ENCODE measurements around the gene IRAK1.
"Not testable (repeated sequence)": the region's sequence is repeated elsewhere in the genome, so short reads cannot be mapped to it uniquely, and the experiment has no call there.

The IRAK1 gene

DNA sequence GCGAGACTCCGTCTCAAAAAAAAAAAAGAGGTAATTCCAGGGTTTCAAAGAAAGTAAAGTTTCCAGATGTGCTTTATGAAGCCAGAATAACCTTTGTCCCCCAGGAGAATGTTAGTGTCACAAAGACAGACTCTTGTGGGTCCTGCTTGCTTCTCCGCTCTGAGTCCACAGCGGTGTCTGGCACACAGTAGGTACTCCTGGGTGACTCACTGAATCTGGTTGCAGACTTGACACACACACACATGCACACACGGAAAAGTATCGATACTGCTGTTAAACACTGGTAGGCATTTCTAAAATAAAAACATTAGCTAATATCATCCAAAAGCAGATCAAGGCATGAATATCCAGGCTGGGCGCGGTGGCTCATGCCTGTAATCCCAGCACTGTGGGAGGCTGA is 24.2 kb downstream of the IRAK1 start:
- DNase-seq (ENCODE audit: low read depth in 2 of 2): no peak

DNA sequence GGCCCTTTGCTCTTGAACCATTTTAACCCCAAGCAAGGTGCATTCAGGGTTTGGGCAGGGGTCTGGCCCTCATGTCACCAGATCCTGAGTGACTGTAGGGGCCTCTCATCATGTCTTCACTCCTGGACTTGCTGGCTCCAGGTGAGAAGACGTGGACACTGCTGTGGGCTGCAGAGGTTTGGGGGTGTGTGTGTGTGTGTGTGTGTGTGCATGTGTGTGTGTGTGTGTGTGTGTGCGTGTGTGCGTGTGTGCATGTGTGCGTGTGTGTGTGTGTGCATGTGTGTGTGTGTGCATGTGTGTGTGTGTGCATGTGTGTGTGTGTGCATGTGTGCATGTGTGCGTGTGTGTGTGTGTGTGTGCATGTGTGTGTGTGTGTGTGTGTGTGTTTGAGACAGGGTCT is 25.3 kb downstream of the IRAK1 start:
- not testable (repeated sequence) for DNase-seq (ENCODE audit: low read depth in 2 of 2)

DNA sequence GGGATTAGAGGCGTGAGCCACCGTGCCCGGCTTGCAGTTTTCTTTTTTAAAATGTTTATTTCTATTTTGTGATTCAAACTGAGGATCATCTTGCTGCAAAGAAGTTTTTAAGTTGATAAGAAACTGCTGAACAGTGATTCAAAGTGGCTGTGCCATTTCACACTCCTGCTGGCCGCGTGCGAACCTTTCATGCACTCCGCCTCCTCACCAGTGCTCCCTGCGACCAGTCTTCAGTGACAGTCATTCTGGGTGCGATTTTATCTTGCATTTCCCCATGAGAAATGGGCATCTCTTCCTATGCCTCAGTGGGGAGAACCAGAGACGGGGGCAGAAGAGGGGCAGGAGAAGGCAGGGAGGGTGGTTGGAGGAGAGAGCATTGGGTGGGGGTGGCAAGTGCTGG is 25.7 kb downstream of the IRAK1 start:
- DNase-seq (ENCODE audit: low read depth in 2 of 2): no peak

DNA sequence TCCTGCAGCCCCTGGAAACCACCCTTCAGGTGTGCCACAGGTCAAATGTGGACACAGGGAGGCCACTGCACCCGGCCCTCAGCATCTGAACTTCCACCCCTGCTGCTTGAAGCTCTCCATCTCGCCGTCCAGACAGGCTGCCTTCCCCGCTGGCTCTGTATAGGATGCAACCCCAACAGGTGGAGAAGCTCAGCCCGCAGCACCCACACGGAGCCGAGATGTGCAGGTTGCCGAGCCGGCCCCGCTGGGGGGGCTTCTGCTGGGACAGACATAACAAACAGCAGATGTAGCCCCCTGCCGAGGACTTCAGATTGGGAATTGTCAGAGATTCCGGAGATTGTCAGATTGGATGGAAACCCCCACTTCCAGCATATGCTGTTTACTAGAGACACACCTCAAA is 26.6 kb downstream of the IRAK1 start:
- DNase-seq (ENCODE audit: low read depth in 2 of 2): no peak

DNA sequence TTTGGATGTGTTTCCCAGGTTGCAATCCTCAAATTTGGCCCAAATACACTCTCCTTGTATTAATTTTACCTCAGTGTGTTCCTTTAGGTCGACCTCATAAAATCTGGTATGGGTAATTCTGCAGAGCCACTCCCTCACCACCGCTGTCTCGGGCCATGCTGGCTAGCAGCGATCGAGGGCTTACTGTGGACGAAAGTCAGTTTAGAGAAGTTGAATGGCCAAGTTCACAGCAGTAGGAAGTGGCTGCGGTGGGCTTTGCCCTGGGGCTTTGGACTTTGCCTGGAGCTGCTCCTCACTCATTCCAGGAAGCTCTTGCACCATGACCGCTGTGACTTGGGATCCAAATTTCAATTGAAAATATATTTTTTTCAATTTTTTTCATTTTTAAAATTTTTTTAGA is 27.5 kb downstream of the IRAK1 start:
- DNase-seq (ENCODE audit: low read depth in 2 of 2): no peak

DNA sequence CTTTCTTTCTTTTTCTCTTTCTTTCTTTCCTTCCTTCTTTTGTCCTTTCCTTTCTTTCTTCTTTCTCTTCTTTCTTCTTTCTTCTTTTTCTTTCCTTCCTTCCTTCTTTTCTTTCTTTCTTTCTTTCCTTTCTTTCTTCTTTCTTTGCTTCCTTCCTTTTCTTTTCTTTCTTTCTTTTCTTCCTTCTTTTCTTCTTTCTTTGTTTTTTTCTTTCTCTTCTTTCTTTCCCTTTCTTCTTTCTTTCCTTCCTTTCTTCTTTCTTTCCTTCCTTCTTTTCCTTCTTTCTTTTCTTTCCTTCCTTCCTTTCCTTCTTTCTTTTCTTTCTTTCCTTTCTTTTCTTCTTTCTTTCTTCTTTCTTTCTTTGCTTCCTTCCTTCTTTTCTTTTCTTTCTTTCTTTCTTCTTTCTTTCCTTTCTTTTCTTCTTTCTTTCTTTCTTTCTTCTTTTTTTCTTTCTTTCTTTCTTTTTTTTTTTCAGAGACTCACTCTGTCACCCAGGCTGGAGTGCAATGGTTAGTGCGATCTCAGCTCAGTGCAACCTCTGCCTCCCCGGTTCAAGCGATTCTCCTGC is 28.6 kb downstream of the IRAK1 start:
- DNase-seq (ENCODE audit: low read depth in 2 of 2): no peak

DNA sequence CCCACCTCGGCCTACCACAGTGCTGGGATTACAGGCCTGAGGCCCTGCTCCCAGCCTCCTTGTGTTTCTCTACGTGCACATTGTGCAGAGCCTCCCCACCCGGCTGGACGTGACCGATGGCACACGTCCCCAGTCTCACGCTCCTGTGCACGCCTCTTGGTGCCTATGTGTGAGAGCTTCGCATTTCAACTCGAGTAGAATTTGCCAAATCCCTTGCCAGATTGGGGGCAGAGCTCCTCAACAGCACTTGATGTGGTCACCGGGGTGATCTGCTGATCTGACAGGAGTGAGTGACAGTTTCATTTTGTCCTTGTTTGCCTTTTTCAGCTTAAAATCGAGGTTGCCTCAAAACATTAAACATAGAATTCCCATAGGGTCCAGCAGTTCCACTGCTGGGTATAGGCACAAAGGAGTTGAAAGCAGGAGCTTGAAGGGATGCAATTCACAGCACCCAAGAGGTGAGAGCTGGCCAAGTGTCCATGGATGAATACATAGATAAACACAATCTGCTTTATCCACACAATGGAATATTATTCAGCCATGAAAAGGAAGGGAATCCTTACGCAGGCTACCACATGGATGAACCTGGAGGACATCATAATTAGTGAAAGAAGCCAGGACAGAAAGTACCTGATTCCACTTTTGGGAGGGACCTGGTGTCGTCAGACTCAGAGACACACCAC is 29.6 kb downstream of the IRAK1 start:
- no peak for DNase-seq (ENCODE audit: low read depth in 2 of 2)

DNA sequence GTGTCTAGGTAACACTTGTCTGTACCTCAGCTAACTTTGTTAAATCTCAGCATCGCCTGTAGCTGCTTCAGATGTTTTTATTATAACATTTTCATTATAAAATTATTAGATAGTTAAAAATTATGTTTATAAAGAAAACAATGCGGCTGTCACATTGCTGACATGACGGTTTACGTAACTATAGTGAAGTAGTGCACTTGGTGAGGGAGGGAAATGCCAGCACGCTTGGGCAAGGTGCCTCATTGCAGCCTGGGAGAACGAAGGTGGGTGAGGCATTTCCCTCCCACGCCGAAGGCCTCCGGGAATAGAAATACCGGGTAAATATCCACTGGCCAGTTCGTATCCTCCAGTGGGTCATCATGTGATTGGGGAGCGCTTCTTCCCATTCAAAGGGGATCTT is 31.2 kb downstream of the IRAK1 start:
- DNase-seq (ENCODE audit: low read depth in 2 of 2): no peak

DNA sequence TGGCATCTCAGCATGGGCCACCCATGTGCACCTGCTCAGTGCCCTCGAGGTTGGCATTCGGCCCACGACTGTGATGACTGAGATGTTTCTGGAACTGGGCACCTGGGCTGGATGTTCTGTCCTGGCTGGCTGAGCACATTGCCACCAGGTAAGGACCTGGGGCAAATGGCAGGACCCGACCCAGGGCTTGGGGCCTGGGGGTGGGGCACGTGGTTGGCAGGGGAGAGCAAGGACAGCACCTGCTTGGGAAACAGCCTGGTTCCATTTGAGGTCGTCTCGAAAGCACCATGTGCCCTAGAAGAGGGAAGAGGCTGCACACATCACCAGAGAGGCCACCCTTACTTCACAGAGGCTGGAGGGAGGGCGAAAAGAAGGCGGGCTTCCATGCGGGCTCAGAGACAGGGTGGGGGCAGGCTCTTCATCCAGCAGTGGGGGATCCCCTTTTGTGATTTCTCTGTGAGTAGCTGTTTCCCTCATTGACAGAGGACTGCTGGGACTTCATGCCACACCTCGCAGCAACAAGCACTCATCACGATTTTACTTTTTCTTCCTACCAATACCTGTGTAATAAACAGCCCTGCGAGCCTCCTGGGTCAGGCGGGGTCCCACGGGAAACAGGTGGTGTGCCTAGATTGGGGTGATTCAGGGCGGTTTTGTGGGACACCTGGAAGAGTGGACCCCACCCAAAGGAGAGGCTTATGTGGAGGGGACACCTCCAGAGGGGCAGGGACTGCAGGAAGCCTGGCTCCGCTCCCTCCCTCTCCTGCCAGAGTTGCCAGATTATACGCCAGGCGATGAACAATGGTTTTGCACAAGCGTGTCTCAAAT is 35.1 kb downstream of the IRAK1 start:
- DNase-seq (ENCODE audit: low read depth in 2 of 2): peak in 1 of 2 donors; percentile 29

DNA sequence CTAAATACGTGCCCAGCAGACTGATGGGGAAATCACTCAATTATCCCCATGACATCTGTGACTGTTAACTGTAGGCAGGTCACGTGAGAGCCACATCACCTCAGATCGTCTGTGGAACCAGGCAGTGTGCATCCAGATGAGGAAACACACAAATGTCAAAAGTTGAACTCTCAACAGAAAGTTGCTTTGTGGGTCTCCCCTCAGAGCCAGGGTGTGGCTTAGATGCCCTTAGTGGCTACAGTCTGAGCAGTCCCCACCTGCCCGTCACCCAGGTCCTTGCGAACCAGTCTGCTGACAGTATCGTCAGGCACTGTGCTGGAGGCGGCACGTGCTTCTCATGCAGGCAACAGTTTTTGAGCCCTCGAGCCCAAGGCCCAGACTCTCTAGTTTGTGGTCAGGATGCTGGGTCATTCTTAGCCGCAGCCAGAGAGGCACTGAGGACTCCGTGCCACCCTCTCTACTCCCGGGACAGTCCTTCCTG is 36.3 kb downstream of the IRAK1 start:
- no peak for DNase-seq (ENCODE audit: low read depth in 2 of 2)

- DNase-seq (ENCODE audit: low read depth in 2 of 2): peak in 1 of 2 donors; percentile 30
These were observed 37.8 kb downstream of the IRAK1 start for GRCh38 chrX:153981771-153982533.

- DNase-seq (ENCODE audit: low read depth in 2 of 2): no peak
These were observed 38.5 kb downstream of the IRAK1 start for GRCh38 chrX:153981231-153981630.

GRCh38 chrX:153980394-153980793 is 39.3 kb downstream of the IRAK1 start:
- DNase-seq (ENCODE audit: low read depth in 2 of 2): not testable (repeated sequence)

- DNase-seq (ENCODE audit: low read depth in 2 of 2): no peak
These were observed 44.9 kb downstream of the IRAK1 start for GRCh38 chrX:153974726-153975286.

- no peak for DNase-seq (ENCODE audit: low read depth in 2 of 2)
These were observed 45.5 kb downstream of the IRAK1 start for GRCh38 chrX:153974003-153974725.

DNA sequence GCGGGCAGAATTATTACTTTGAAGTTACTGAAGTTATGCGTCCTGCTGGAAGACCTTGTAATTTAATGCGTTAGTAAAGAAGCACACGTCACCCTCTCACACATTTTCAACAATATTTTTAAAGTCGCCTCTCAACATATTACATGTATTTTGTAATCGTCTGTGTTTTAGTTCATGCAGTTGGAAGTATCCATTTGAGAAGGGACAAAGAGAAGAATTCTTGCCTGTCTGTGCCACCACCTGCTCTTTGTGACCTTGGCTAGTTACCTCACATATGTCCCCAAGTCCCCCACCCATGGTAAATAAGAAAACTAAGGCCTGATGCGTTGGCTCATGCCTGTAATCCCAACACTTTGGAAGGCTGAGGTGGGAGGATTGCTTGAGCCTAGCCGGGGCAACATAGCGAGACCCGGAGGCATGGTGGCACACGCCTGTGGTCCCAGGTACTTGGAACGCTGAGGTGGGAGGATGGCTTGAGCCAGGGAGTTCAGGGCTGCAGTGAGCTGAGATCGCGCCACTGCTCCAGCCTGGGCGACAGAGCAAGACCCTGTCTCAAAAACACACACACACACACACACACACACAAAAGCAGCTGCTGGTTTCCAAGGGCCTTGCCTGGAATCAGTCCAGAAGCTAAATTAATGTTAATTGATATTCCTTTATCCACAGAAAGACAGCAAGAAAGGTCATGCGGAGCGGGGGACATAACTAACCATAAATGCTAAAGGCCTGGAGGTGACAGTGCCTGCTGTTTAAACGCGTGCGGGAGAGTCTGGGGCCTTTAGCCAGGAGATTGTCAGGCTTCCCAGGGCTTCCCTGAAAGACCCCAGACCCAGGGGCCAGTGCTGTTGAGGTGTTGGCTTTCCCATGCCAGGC is 46.3 kb downstream of the IRAK1 start:
- DNase-seq (ENCODE audit: low read depth in 2 of 2): no peak

- peak; percentile 75 to 87 for DNase-seq (ENCODE audit: low read depth in 2 of 2)
These were observed 47.2 kb downstream of the IRAK1 start, which contains the start of gene TMEM187 for GRCh38 chrX:153972368-153973126. TMEM187 (plus strand) TSS chrX:153972754; CDS start chrX:153982063, 9,309 bp downstream.

GRCh38 chrX:153971450-153972367 is 48.0 kb downstream of the IRAK1 start, which contains the start of gene HCFC1:
HCFC1 (minus strand) TSS chrX:153971818; CDS start chrX:153970840, 978 bp downstream.
- DNase-seq (ENCODE audit: low read depth in 2 of 2): peak; percentile 87 to 92
